Fibroblast of villous mesenchyme (primary cell): ENCODE data around the gene WNT11. TPM values are rescaled to one million over a fixed set of nuclear protein-coding genes. Genes with fewer than 3 reads are reported as not detected.
"Not testable (repeated sequence)": the region's sequence is repeated elsewhere in the genome, so short reads cannot be mapped to it uniquely, and the experiment has no call there.

Experiments
- DNase-seq: peaks from one replicate; pipeline ENCODE4 v3.0.0-alpha.2; 2010; ENCODE audit warnings: low read depth
- H3K4me3 ChIP-seq: 2 replicates; pipeline ENCODE4 v1.5.1; 2011; ENCODE audit warnings: low read depth, mild to moderate bottlenecking, low read length
- total RNA-seq: library from RNA; depleted of rRNA; stranded (reverse); fragments of >200 nt; gene quantifications from 2 replicates; pipeline ENCODE4 v1.2.3, GENCODE V29; 2012
- TF ChIP-seq, protein P1 (sequence below): IDR thresholded peaks from 2 replicates; pipeline ENCODE4 v1.5.1; 2012; ENCODE audit warnings: low read depth, mild to moderate bottlenecking, low read length; ENCODE audit not compliant: insufficient read depth

The WNT11 gene
- total RNA-seq, 1 donor: not detected

DNA sequence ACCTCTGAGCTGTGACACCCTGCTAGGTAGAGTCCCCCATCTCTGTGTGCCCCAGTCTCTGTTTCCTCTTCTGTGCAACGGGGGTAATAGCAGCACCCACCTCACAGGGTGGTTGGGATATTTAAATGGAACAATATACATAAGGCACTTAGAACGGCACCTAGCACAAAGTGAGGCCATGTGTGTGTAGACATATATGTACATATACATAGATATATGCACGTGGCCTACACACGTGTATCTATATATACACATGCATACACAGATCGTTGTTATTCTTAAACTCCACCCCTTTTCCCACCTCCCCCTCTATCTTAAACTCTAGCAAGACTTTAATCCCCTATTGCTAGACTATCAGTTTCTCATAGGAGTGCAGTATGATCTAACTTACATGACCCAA lies 2.4 kb downstream of the WNT11 start:
- DNase-seq: no peak
- TF ChIP-seq, protein P1, sequence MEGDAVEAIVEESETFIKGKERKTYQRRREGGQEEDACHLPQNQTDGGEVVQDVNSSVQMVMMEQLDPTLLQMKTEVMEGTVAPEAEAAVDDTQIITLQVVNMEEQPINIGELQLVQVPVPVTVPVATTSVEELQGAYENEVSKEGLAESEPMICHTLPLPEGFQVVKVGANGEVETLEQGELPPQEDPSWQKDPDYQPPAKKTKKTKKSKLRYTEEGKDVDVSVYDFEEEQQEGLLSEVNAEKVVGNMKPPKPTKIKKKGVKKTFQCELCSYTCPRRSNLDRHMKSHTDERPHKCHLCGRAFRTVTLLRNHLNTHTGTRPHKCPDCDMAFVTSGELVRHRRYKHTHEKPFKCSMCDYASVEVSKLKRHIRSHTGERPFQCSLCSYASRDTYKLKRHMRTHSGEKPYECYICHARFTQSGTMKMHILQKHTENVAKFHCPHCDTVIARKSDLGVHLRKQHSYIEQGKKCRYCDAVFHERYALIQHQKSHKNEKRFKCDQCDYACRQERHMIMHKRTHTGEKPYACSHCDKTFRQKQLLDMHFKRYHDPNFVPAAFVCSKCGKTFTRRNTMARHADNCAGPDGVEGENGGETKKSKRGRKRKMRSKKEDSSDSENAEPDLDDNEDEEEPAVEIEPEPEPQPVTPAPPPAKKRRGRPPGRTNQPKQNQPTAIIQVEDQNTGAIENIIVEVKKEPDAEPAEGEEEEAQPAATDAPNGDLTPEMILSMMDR: no peak

GRCh38 chr11:76203131-76203925 lies 3.0 kb downstream of the WNT11 start:
- DNase-seq: no peak
- H3K4me3 ChIP-seq: no peak overlapping the region
- TF ChIP-seq, protein P1: no peak

More for the DNA sequence above, 2.4 kb downstream of the WNT11 start:
- no peak overlapping the region for H3K4me3 ChIP-seq

DNA sequence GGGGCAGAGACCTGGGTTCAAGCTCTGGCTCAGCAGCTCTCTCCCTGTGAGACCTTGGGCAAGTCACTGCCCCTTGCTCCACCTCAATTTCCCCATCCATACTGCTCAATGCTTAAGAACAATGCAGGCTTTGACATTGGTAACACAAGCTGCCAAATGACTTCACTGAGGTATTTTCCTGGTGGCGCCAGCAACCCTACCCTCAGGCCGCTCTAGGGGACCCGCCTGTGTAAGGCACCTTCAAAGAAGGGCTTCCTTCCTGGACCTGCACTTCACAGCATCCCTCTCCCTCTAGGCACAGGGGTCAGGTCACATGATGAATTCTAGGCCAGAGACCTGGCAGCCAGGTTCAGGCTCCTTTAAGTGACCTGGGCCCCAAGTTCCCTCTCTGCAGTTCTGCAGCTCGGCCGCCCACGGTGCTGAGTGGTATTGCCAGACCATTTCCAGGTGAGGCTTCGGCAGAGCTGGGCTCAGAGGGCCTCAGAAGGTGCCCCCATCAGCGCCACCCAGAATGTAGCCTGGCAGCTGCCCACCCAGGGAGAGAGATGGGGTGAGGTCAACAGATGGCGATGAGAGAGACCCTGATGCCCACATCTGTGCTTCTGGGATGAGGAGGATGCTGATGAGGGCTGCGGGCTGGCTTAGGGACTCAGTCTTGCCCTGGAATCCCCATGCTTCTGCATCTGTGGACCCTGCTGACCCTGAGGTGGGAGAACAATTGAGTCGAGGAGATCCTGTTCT lies 4.5 kb downstream of the WNT11 start:
- TF ChIP-seq, protein P1: no peak
- no peak for DNase-seq
- H3K4me3 ChIP-seq: no peak overlapping the region

DNA sequence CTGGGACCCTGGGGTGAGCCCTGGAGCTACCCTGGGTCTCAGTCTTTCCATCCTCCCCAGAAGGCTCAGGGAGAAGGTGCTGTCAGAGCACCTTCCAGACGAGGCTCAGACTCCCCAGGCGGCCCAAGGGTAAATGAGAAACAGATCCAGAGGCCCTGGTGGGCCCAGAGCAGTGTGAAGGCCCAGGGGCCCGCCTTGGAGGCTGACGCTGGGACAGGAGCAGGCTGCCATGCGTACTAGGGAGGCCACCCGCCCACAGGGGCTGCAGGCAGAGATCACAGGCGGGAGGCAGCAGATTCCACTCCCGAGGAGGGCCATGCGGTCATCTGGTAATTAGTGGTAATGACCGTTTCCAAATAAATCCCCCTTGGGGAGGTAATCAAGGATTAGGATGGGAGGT lies 5.2 kb downstream of the WNT11 start:
- no peak overlapping the region for H3K4me3 ChIP-seq
- TF ChIP-seq, protein P1: no peak
- no peak for DNase-seq

- no peak for DNase-seq
- TF ChIP-seq, protein P1: no peak
- no peak overlapping the region for H3K4me3 ChIP-seq
Measured at GRCh38 chr11:76200006-76200940, 6.0 kb downstream of the WNT11 start.

GRCh38 chr11:76198691-76199090 lies 7.6 kb downstream of the WNT11 start:
- not testable (repeated sequence) for H3K4me3 ChIP-seq, DNase-seq
